Measurements from ENCODE around the gene GOLGA1.
"Not testable (repeated sequence)": the region's sequence is repeated elsewhere in the genome, so short reads cannot be mapped to it uniquely, and the experiment has no call there.

Gene GOLGA1

DNA sequence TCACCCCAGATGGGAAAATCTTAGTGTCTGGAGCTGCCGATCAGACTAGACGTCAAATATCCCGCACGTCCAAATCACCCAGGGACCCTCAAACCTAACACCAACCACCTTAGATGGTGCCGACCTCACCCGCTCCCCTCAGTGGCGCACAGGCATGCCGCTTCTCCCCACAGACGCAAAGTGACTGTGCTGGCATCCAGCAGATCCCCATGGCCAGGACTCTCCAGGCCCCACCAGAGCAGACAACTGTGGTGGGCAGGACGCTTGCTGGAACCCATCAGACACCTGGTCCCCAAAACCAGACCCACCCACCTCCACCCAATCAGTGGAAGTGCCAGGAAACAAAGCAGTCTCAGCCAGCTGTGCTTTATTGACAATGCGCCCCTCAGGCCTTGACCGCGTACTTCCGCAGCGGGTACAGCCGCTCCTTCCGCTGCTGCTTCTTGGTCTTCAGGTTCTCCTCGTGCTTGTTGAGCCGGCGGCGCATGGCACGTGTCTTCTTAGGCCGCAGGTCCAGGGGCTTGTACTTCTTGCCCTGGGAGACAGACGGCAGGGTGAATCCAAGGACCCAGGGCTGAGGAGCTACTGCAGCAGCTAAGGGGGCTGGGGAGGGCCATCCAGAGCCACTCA is 83.2 kb downstream of the GOLGA1 start:
- DNase-seq (ENCODE audit: low spot score) = no peak

- no peak for DNase-seq (ENCODE audit: low spot score)
Observed at GRCh38 chr9:124855944-124856765, 84.7 kb downstream of the GOLGA1 start.

DNA sequence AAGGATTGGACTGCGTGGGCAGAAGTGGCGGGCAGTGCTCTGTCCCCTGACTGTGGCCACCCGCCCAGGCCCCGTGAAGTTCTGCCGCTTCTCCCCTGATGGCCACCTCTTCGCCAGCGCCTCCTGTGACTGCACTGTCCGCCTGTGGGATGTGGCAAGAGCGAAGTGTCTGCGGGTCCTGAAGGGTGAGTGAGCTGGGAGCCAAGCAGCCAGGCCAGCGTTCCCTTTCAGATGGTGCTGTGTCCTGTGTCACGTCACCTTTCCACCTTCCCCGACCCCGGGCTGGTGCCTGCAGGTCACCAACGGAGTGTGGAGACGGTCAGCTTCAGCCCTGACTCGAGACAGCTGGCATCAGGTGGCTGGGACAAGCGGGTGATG is 85.3 kb downstream of the GOLGA1 start:
- no peak for DNase-seq (ENCODE audit: low spot score)

DNA sequence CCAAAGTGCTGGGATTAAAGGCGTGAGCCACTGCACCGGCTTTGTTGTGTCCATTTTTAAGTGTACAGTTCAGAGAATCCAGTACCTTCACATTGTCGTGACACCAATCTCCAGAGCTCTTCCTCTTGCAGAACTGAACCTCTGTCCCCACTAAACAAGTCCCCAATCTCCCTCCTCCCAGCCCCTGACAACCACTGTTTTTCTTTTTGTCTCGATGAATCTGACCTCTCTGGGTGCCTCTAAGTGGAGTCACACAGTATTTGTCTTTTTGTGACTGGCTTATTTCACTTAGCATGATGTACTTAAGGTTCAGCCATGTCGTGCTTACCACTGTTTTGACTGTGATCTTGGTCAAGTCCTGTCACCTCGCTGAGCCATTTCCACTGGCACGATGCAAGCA is 86.1 kb downstream of the GOLGA1 start:
- DNase-seq (ENCODE audit: low spot score) = no peak

- DNase-seq (ENCODE audit: low spot score) = no peak
Observed at GRCh38 chr9:124854161-124854560, 86.7 kb downstream of the GOLGA1 start.

DNA sequence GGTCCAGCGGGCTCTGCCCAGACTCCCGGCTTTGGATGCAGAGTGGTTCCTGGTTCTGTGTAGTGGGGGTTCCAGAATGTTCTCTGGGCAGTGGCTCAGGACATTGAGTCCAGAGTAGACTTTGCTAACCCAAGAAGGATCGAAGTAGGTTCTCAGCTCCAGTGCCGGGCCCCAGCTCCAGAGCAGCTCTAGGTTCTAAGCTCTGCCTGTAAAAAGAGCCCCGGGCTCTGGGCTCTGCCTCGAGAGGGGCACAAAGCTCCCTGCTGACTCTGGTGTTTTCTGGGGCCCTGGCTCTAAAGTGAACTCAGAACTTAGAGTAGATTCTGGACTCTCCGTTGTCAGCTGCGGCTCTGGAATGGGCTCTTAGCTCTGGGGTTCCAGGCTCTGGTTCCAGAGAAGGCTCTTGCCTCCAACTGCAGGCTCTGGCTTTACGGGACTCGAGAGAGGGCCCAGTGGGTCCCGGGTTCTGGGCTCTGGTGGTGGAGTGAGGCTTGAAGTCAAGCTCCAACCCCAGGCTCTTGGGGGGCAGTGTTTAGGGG is 87.2 kb downstream of the GOLGA1 start:
- DNase-seq (ENCODE audit: low spot score) = no peak

DNA sequence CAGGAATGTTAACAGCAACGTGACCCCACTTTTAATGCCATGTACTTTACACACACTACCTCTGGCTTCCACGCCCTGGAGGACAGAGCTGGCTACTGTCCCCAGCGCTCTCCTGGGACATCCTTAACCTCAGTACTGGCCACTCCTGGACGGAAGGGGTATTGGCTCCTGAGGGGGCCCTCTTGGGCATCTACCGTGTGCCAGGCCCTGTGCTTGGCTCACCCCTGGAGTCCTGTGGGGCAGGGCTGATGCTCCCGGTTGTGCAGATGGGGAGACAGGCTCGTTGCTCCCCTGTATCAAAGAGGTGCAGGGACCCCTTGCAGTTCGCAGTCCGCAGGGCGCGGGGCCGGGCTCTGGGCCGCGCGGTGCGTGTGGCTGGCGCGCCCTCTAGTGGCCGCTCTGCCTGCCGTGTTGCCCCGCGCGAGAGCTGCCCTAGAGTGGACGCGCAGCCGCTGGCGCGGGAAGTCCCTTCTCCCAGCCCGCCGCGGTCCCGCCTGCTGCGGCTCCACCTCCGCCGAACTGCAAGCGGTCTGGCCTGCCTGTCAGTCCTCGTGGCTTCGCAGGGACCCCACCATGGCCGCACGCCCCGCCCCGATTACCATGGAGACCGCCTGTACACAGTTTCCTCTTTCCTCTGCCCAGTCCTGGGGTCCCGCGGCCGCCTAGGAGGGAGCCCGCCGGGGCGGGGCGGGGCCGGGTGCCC is 87.9 kb downstream of the GOLGA1 start, which contains the start of gene WDR38:
Gene WDR38, plus strand, starts transcription at position 632 of the 703 bp plus-strand sequence. CDS start 72 bp downstream, outside the sequence.
- peak; percentile 93 for DNase-seq (ENCODE audit: low spot score)

- DNase-seq (ENCODE audit: low spot score) = no peak
Observed at GRCh38 chr9:124852121-124852828, 88.6 kb downstream of the GOLGA1 start.

- peak; percentile 89 for DNase-seq (ENCODE audit: low spot score)
Observed at GRCh38 chr9:124849801-124850200, 91.1 kb downstream of the GOLGA1 start.

GRCh38 chr9:124846969-124847368 is 93.9 kb downstream of the GOLGA1 start:
- no peak for DNase-seq (ENCODE audit: low spot score)

DNA sequence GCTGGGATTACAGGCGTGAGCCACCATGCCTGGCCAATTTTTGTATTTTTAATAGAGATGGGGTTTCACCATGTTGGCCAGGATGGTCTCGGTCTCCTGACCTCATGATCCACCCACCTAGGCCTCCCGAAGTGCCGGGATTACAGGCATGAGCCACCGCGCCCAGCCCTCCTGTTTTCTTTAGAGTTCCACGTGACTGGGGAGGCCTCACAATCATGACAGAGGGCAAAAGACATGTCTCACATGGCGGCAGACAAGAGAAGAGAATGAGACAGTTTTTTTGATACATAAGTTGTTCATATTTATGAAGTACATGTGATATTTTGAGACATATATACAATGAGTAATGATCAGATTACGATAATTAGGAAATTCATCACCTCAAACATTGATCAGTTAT is 94.4 kb downstream of the GOLGA1 start:
- DNase-seq (ENCODE audit: low spot score) = not testable (repeated sequence)

DNA sequence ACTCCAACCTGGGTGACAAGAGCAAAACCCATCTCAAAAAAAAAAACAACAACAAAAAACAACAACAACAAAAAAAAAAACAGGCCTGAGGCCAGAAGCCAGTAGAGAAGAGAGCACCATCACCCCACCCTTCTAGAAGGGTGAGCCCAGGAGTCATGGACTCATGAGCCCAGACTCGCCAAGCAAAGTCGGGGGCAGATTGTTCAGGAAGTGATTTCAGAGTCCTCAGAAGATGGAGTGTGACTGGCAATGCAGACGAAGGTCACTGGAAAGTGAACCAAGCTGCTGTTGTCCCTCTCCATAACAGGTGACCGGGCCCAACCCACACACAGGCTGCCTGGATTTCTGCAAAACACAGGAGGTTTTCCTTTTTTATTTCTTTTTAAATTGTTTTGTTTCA is 96.6 kb downstream of the GOLGA1 start:
- DNase-seq (ENCODE audit: low spot score) = no peak

DNA sequence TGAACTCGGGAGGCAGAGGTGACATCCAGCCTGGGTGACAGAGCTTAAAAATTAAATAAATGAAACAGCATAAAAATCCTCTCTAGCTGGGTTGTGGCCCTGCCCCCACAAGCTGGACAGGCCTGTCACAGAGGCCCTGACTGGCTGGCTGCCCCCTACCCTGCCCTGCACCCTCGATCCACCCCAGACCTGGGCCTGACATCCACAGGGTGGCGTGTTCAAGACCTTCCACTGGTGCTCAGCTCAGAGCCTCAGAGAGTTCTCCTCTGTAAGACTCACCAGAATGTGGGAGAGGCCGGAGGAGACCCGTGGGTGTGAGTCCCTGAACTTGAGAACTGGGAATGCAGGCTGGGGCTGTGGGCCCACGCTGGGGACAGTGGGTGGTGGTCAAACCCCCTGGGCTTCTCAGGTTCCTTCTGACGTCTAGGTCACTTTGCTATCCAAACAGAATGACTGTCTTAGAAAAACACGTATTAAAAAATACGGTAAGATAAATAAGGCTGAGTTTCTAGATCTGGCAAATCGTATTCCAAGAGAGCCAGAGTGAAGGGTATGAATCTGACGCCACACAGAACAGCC is 97.3 kb downstream of the GOLGA1 start:
- no peak for DNase-seq (ENCODE audit: low spot score)

DNA sequence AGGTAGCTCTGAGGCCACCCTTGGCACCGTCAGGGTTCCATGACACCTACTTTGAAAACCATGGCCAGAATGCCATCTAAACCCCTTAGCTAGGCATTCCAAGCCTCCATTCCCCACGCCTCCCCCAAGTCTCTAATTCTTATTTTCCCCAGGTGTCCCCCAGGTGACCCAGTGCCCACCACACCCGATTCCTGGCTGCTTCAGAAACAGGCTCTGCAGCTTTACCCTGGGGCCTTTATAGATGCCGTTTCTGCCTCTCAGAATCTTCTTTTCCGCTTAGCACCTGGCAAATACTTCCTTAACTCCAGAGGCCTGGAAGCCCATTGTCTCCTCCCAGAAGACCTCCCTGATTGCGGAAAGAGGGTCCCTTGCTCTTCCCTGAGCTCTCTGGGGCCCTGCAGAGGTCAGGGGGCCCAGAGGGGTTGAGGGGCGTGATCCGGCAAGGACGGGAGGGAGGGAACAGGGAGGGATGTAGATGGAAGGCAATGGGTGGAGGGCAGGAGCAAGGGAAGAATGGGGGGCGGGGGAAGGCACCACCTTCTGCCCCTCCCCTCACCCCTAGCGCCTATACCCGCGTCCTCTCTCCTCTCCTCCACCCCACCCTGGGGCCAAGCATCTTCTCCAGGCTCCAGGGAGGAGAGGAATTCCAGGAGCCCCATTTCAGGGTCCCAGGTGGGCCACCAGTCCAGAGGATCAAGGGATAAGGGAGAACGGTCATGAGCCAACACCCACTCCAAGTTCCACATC is 99.6 kb downstream of the GOLGA1 start:
- DNase-seq (ENCODE audit: low spot score) = no peak

DNA sequence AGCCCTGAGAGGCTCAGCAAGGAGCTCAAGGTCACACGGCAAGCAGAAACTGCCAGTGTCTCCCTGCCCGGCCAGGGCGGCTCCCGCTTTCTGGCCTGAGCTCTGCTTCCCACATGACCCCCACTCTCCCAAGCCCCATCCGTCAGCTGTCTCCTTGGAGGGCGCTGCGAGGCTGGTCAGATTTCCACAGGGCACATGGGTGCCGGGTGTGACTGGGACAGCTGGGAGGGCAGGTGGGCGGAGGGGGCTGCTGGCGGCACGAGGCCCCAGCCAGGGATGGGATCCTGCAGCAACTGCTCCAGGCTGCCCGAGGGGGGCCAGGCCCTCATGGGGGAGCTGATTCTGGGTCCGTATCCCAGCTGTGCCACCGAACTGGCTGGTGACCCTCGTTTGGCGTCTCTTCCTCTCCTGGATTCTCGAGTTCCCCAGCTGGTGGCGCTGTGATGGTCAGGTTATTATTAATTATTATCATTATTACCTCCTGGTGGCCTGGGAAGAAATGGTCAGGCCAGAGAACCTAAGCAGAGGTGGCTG is 100.5 kb downstream of the GOLGA1 start:
- no peak for DNase-seq (ENCODE audit: low spot score)

DNA sequence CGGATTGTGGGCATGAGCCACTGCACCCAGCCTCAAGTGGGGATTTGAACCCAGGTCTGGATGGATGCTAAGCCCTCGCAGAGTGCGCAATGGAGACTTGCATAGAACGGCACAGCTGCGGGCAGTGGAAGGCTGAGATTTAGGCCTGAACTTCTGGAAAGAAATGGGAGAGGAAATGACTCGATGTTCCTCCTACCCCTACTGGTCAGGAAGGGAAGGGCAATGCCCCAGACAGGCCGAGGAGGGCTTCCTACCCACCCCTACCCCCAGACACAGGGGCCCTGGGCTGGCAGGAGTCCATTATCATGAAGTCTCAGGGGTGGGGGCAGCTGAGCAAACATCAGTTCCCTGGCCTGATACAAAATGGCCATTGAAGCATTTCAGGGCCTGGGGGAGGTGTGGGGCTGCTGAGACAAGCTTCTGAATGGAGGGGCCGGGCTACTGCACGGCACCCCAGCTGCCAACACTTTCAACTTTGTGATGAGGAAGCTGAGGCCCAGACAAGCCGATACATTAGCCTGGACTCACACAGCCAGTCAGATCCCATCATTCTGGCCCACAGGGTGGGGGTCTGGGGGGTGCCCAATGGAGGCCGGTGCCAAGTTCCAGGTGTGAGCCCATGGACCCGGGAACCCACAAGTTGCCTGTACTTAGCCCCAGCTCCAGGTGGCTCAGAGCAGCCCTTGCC is 101.1 kb downstream of the GOLGA1 start:
- DNase-seq (ENCODE audit: low spot score) = no peak

DNA sequence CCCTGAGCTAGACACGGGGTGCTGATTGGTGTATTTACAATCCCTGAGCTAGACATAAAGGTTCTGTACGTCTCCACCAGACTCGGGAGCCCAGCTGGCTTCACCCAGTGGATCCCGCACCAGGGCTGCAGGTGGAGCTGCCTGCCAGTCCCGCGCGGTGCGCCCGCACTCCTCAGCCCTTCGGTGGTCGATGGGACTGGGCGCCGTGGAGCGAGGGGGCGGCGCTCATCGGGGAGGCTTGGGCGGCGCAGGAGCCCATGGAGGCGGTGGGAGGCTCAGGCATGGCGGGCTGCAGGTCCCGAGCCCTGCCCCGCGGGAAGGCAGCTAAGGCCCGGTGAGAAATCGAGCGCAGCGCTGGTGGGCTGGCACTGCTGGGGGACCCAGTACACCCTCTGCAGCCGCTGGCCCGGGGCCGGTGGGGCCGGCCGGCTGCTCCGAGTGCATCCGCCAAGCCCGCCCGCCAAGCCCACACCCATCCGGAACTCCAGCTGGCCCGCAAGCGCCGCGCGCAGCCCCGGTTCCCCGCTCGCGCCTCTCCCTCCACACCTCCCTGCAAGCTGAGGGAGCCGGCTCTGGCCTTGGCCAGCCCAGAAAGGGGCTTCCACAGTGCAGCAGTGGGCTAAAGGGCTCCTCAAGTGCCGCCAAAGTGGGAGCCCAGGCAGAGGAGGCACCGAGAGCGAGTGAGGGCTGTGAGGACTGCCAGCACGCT is 102.2 kb downstream of the GOLGA1 start:
- DNase-seq (ENCODE audit: low spot score) = not testable (repeated sequence)

DNA sequence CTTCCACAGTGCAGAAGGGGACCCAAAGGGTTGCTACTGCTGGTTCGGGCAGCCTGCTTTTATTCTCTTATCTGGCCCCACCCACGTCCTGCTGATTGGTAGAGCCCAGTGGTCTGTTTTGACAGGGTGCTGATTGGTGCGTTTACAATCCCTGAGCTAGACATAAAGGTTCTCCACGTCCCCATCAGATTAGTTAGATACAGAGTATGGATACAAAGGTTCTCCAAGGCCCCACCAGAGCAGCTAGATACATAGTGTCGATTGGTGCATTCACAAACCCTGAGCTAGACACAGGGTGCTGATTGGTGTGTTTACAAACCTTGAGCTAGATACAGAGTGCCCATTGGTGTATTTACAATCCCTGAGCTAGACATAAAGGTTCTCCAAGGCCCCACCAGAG is 102.8 kb downstream of the GOLGA1 start:
- not testable (repeated sequence) for DNase-seq (ENCODE audit: low spot score)

DNA sequence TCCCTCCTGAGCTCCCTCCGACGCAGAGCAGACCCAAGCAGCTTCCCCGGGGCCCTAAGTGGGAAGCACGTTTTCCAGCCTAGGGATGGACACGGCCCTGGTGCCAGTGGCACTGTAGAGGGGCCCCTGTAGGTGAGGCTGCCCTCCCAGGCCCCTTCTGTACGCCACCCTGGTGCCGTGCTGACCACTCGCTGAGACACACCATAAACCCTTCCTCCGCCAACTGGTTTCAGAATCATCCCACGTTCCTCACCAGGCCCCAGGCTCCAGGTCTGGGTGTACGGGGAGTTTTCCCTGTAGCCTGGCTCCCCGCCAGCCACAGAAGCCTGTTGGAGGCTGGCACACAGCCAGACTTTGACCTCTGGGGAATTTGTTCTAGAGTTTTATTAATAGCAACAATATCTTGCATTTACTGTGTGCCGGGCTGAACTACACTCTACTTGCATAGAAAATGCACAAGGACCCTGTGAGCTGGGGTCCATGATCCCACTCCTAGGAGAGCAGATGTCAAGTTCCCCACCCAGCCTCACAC is 105.8 kb downstream of the GOLGA1 start:
- DNase-seq (ENCODE audit: low spot score) = peak; percentile 67
